Inferior parietal cortex (tissue), 1 donor: Measurements from ENCODE around the gene WWOX.

Experiments used
- DNase-seq: peaks from one replicate; pipeline ENCODE4 v3.0.0-alpha.2; 2016; ENCODE audit errors: extremely low spot score

WWOX gene

GRCh38 chr16:78796221-78796866, 696.9 kb downstream of the WWOX start:
- DNase-seq = peak; percentile 61

- no peak for DNase-seq
Measured at GRCh38 chr16:78799429-78799828, 700.0 kb downstream of the WWOX start.

DNA sequence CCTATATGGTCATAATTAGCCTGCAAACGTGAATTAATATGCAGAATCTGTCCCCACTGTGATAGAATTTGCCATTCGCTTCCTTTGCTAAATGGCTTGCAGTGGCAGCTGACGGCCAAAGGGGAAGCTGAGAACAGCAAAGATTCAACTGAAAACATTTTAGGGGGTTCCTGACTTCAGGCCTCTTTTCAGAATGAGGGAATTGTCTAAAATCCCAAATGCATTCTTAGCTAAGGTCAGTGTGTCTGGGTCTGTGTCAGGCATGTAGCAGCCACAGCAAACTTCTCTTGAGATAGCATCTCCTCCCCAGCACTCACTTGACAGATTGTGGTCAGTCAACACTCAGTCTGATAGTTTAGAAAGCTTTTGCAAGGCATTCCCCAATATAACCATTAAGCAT, 701.1 kb downstream of the WWOX start:
- DNase-seq = no peak

- no peak for DNase-seq
Measured at GRCh38 chr16:78804058-78804735, 704.7 kb downstream of the WWOX start.

DNA sequence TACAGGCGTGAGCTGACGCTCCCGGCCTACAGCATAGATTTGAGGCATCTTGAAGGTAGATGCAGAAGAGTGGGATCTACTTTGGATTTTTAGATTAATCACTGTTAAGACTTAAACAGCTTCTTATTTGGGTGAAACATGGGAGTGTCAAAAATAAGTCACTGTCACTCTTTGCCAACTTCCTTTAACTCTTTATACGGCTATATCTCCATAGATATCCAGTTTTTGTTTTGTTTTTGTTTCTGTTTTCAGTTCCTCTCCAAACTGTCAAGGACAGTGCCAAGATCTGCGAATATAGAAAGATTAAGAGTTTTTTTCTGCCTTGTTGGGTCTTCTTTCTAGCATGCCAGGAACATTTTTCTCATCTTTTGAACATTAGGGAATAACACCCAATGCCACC, 706.1 kb downstream of the WWOX start:
- no peak for DNase-seq

GRCh38 chr16:78811247-78811646, 711.8 kb downstream of the WWOX start:
- DNase-seq = no peak

- DNase-seq = no peak
Measured at GRCh38 chr16:78812582-78812981, 713.1 kb downstream of the WWOX start.

- DNase-seq = no peak
Measured at GRCh38 chr16:78813661-78814311, 714.3 kb downstream of the WWOX start.

GRCh38 chr16:78815713-78816112, 716.3 kb downstream of the WWOX start:
- no peak for DNase-seq

GRCh38 chr16:78816499-78817195, 717.2 kb downstream of the WWOX start:
- no peak for DNase-seq

- DNase-seq = no peak
Measured at GRCh38 chr16:78817200-78817739, 717.8 kb downstream of the WWOX start.

DNA sequence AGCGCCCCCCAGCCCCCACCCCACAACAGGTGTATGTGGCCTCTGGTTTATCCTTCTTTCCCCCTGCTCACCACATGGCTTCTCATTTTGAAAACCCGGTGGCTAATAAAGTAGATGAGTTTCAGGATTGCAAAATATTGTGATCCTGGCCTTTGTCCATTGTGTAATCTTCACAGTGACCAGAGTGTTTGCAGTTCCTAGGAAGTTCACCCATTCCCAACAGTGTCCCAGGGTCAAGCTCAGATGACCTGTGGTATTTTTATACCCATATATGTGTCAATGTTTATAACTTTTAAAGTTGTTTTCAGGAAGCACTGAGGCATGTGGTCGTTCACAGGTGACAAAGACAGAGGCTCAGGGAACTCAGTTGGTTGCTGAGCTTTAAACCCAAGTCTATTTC, 721.9 kb downstream of the WWOX start:
- DNase-seq = no peak

DNA sequence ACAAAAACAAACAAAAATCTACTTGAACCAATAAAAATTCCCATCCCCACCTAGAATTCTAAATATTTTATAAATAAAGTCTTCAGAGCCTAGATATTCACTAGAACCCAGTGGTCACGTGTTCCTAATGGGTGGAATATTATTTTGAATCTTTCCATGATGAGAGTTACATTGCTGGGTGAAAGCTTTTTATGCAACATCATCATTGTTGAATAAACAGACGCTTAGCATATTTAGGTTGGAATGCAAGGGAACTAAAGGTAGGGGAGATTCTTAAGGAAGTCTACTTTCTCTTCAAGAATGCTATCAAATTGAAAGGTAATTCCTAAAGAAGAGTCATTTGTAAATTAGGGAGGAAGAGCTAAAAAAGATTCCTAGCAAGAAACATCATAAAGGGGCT, 723.1 kb downstream of the WWOX start:
- DNase-seq = no peak

GRCh38 chr16:78823027-78823426, 723.6 kb downstream of the WWOX start:
- DNase-seq = no peak

DNA sequence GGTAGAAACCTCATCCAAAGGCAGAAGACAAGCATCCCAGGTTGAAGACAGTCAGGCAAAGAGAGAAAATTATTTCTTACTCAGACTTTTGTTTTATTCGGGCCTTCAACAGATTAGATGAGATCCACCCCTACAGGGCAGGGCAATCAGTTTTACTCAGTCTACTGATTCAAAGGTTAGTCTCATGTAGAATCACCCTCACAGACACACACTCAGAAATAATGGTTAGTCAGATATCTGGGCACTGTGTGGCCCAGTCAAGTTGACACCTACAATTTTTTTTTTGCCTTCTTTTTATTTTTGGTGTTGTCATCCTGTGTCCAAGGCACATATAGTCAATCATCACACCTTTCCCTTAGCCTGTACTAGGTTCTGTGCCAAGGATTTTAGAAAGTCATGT, 729.8 kb downstream of the WWOX start:
- DNase-seq = no peak

GRCh38 chr16:78830599-78830998, 731.1 kb downstream of the WWOX start:
- DNase-seq = no peak

DNA sequence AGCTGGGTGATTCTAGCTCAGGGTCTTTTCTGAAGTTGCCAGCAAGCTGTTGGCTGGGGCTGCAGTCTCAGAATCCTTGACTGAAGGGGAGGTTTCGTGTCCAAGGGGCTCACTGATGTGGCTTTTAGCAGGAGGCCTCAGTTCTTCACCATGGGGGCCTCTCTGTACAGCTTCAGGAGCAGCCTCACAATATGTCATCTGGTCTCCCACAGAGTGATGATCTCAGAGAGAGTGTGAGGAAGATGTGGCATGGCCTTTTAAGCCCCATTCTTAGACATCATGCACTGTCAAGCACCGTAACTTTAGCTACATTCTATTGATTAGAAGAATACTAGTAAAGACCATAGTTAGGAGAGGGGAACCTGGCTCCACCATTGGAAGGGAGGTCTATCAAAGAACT, 732.6 kb downstream of the WWOX start:
- DNase-seq = no peak

- DNase-seq = no peak
Measured at GRCh38 chr16:78836802-78837491, 737.5 kb downstream of the WWOX start.

DNA sequence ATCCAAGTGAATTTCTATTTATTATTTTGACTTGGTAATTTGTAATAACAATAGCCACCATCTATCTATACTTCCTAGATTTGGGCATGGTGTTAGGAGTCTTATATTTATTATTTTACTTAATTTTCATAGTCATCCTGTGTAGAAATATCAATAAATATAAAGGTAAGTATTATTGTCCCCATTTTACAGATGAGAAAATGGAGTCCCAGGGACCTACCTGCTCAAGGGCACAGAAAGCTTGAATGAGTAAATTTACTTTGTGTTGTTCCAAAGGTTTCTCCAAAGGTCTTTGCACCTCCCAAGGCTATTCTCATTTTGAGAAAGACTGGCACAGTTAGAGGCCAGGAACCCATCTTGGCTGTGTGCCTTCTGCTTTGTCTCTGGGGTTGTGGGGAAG, 738.3 kb downstream of the WWOX start:
- DNase-seq = no peak

DNA sequence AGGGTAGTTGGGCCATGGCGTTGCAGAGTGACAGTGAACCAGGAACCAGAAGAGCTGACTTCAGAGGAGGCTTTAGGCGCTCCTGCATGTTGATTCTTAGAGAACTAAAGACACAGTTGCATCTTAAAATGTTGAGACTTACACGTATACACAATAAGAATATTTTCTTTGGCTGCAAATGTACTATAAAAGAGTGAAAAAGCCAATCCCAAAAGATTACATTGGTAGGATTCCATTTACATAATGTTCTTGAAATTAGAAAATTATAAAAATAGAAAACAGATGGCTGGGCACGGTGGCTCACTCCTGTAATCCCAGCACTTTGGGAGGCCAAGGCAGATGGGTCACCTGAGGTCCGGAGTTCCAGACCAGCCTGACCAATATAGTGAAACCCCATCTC, 738.8 kb downstream of the WWOX start:
- no peak for DNase-seq

DNA sequence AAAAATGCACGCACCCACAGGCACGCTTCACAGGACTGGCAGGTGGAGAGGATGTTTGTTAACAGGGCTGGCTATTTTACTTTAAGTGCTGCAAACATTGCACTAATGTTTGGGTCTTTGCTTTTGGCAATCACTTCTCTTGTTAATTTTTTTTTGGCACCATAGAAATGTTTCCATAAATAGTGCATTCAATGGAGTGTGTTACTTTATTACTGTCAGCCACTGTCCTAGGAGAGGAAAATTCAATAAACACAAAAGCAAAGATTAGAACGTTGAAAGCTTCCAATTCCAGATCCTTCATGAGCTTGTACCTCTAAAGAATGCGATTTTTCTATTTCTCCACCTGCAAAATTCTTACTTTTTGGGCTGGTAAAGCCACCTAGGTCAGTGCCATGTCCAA, 743.5 kb downstream of the WWOX start:
- DNase-seq = no peak

GRCh38 chr16:78843978-78844377, 744.5 kb downstream of the WWOX start:
- no peak for DNase-seq
